Trophoblast cell (in vitro differentiated cells and primary cell): ENCODE data around the gene CEP170.
"Not testable (repeated sequence)": the region's sequence is repeated elsewhere in the genome, so short reads cannot be mapped to it uniquely, and the experiment has no call there.

Experiments used
- DNase-seq, 2 donors: peaks; one replicate each; pipeline ENCODE4 v3.0.0-alpha.2; 2016
- H2AFZ ChIP-seq: 2 replicates; pipeline ENCODE4 v1.6.1; 2013; ENCODE audit warnings: low read length, moderate library complexity, mild to moderate bottlenecking; ENCODE audit not compliant: insufficient read depth, poor library complexity
- H2AK5ac ChIP-seq: 2 replicates; pipeline ENCODE4 v1.6.1; 2013; ENCODE audit warnings: mild to moderate bottlenecking, low read length
- H2BK120ac ChIP-seq: 2 replicates; pipeline ENCODE4 v1.6.1; 2013; ENCODE audit warnings: low read length, mild to moderate bottlenecking, moderate library complexity; ENCODE audit not compliant: insufficient read depth, poor library complexity
- H2BK12ac ChIP-seq: 2 replicates; pipeline ENCODE4 v1.6.1; 2013; ENCODE audit warnings: mild to moderate bottlenecking, low read length, moderate library complexity
- H2BK5ac ChIP-seq: 2 replicates; pipeline ENCODE4 v1.6.1; 2013; ENCODE audit warnings: low read length, low read depth, moderate library complexity, mild to moderate bottlenecking; ENCODE audit not compliant: poor library complexity
- H3K14ac ChIP-seq: 2 replicates; pipeline ENCODE4 v1.6.1; 2013; ENCODE audit warnings: mild to moderate bottlenecking, low read length
- H3K18ac ChIP-seq: 2 replicates; pipeline ENCODE4 v1.6.1; 2013; ENCODE audit warnings: mild to moderate bottlenecking, low read length
- H3K23ac ChIP-seq: 2 replicates; pipeline ENCODE4 v1.6.1; 2013; ENCODE audit warnings: low read length
- H3K27ac ChIP-seq: 2 replicates; pipeline ENCODE4 v1.5.1; 2013; ENCODE audit warnings: low read depth, mild to moderate bottlenecking, inconsistent platforms, low read length, moderate library complexity
- H3K27me3 ChIP-seq: 2 replicates; pipeline ENCODE4 v1.6.1; 2013; ENCODE audit warnings: inconsistent platforms, mild to moderate bottlenecking, low read length, moderate library complexity; ENCODE audit not compliant: insufficient read depth
- H3K36me3 ChIP-seq, 2 experiments: 1 replicate in 1 of 2; 2 replicates in 1 of 2; pipeline ENCODE4 v1.6.1; 2013; ENCODE audit warnings: low read length in 2 of 2, mild to moderate bottlenecking in 2 of 2, moderate library complexity in 1 of 2; ENCODE audit not compliant: insufficient read depth in 2 of 2, control insufficient read depth in 1 of 2
- H3K4ac ChIP-seq: 2 replicates; pipeline ENCODE4 v1.6.1; 2013; ENCODE audit warnings: low read depth, mild to moderate bottlenecking, low read length, moderate library complexity
- H3K4me1 ChIP-seq, 2 experiments: 1 replicate in 1 of 2; 2 replicates in 1 of 2; pipeline ENCODE4 v1.6.1; 2013; ENCODE audit warnings: low read length in 2 of 2, mild to moderate bottlenecking in 2 of 2, moderate library complexity in 1 of 2; ENCODE audit not compliant: insufficient read depth in 2 of 2, control insufficient read depth in 1 of 2
- H3K4me2 ChIP-seq: 2 replicates; pipeline ENCODE4 v1.6.1; 2013; ENCODE audit warnings: inconsistent platforms, mild to moderate bottlenecking, low read length, moderate library complexity
- H3K4me3 ChIP-seq: 2 replicates; pipeline ENCODE4 v1.5.1; 2013; ENCODE audit warnings: mild to moderate bottlenecking, low read depth, low read length, inconsistent platforms
- H3K79me1 ChIP-seq: one replicate; pipeline ENCODE4 v1.6.1; 2013; ENCODE audit warnings: low read length
- H3K79me2 ChIP-seq: 2 replicates; pipeline ENCODE4 v1.6.1; 2013; ENCODE audit warnings: low read length, mild to moderate bottlenecking; ENCODE audit not compliant: control insufficient read depth, insufficient read depth, poor library complexity
- H3K9ac ChIP-seq: 2 replicates; pipeline ENCODE4 v1.6.1; 2013; ENCODE audit warnings: mild to moderate bottlenecking, low read length
- H3K9me3 ChIP-seq: 2 replicates; pipeline ENCODE4 v1.6.1; 2013; ENCODE audit warnings: low read depth, mild to moderate bottlenecking, control low read depth, inconsistent platforms, low read length; ENCODE audit not compliant: insufficient read depth
- H4K12ac ChIP-seq: 2 replicates; pipeline ENCODE4 v1.6.1; 2013; ENCODE audit warnings: low read depth, mild to moderate bottlenecking, low read length, moderate library complexity
- H4K8ac ChIP-seq: 2 replicates; pipeline ENCODE4 v1.6.1; 2013; ENCODE audit warnings: low read depth, mild to moderate bottlenecking, low read length, moderate library complexity
- H4K91ac ChIP-seq: one replicate; pipeline ENCODE4 v1.6.1; 2013; ENCODE audit warnings: low read depth, mild to moderate bottlenecking, low read length, moderate library complexity
- WGBS: extraction: QIAGEN DNeasy Blood & Tissue Kit; methylation state at CpG from one replicate; pipeline ENCODE4 v1.1.7; 2013; ENCODE audit warnings: missing lambda C conversion rate; ENCODE audit not compliant: insufficient read length, insufficient coverage; ENCODE audit errors: extremely low coverage; 5-methylcytosine and 5-hydroxymethylcytosine counted together

Gene CEP170

GRCh38 chr1:243147351-243147750 lies 107.7 kb downstream of the CEP170 start:
- H3K36me3 ChIP-seq, H3K4me3 ChIP-seq, H3K9ac ChIP-seq, H3K4me1 ChIP-seq, H3K9me3 ChIP-seq, H4K8ac ChIP-seq, H4K12ac ChIP-seq, DNase-seq, H2BK120ac ChIP-seq, H3K18ac ChIP-seq, H3K79me2 ChIP-seq, H2BK5ac ChIP-seq, H4K91ac ChIP-seq, H3K27ac ChIP-seq, H3K79me1 ChIP-seq, H2BK12ac ChIP-seq, H3K14ac ChIP-seq, H3K4ac ChIP-seq, H3K23ac ChIP-seq, H3K4me2 ChIP-seq, H2AK5ac ChIP-seq, H3K27me3 ChIP-seq, H2AFZ ChIP-seq: not testable (repeated sequence)

GRCh38 chr1:243140498-243140897 lies 114.6 kb downstream of the CEP170 start:
- WGBS = no CpG with 5 or more reads among the region's 1 CpG
- H3K27me3 ChIP-seq, H3K18ac ChIP-seq, H3K4me1 ChIP-seq, H3K79me1 ChIP-seq, H3K4ac ChIP-seq, H4K12ac ChIP-seq, H2BK120ac ChIP-seq, H2BK5ac ChIP-seq, H4K91ac ChIP-seq, H2AK5ac ChIP-seq, H3K14ac ChIP-seq, H3K9me3 ChIP-seq, H3K4me2 ChIP-seq, H3K27ac ChIP-seq, H3K23ac ChIP-seq, H3K4me3 ChIP-seq, H2BK12ac ChIP-seq, H4K8ac ChIP-seq, H3K9ac ChIP-seq, H3K79me2 ChIP-seq, H3K36me3 ChIP-seq, H2AFZ ChIP-seq, DNase-seq: not testable (repeated sequence)

GRCh38 chr1:243122876-243123409 lies 132.1 kb downstream of the CEP170 start:
- H3K79me1 ChIP-seq, H3K4me2 ChIP-seq, H2BK5ac ChIP-seq, H4K91ac ChIP-seq, H3K27me3 ChIP-seq, H3K27ac ChIP-seq, DNase-seq, H2BK12ac ChIP-seq, H3K79me2 ChIP-seq, H2AK5ac ChIP-seq, H3K9me3 ChIP-seq, H3K4me1 ChIP-seq, H3K18ac ChIP-seq, H2AFZ ChIP-seq, H3K4ac ChIP-seq, H4K8ac ChIP-seq, H3K4me3 ChIP-seq, H4K12ac ChIP-seq, H3K14ac ChIP-seq, H2BK120ac ChIP-seq, H3K36me3 ChIP-seq, H3K23ac ChIP-seq, H3K9ac ChIP-seq: not testable (repeated sequence)
- no CpG with 5 or more reads among the region's 5 CpGs for WGBS

- not testable (repeated sequence) for H3K79me1 ChIP-seq, H3K27ac ChIP-seq, H3K36me3 ChIP-seq, H2BK12ac ChIP-seq, H4K8ac ChIP-seq, H3K4me1 ChIP-seq, H2BK120ac ChIP-seq, H3K4me3 ChIP-seq, H3K9me3 ChIP-seq, H3K79me2 ChIP-seq, H3K14ac ChIP-seq, H2AFZ ChIP-seq, H3K18ac ChIP-seq, H3K27me3 ChIP-seq, H3K9ac ChIP-seq, H4K12ac ChIP-seq, H2AK5ac ChIP-seq, H3K4ac ChIP-seq, H3K4me2 ChIP-seq, H3K23ac ChIP-seq, H2BK5ac ChIP-seq, H4K91ac ChIP-seq
- DNase-seq = peak; percentile 7 to 63
- no CpG with 5 or more reads among the region's 5 CpGs for WGBS
Measured at GRCh38 chr1:243121939-243122338, 133.1 kb downstream of the CEP170 start.
